ENCODE data around the gene ZRANB1. TPM values are rescaled to one million over a fixed set of nuclear protein-coding genes. Genes with fewer than 3 reads are reported as not detected.

ZRANB1 gene
- total RNA-seq, result 10 to 100 TPM; 35.5 to 44.7 (median 37.4) TPM

DNA sequence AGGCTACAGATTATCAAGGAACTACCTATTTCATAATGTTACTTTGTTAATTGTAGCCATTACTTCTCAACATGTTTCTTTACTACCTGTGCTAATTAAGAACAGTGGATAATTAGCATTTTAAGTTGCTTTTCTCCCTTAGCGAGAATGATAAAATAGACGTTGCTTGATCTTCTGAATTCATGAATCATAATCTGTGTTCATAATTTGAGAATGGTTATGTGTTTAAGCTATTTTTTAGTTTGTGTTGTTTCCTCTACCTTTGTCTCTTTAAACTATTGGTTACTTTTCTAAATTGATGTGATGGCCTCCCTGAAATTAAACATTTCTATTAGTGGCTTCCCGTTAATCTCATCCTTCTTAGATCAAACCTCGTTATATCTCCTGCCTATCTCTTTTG lies at the start of gene ZRANB1:
ZRANB1 (plus strand) TSS at position 301 of the 400 bp plus-strand sequence. CDS start 371 bp downstream, outside the sequence.
- TF ChIP-seq, protein P1, sequence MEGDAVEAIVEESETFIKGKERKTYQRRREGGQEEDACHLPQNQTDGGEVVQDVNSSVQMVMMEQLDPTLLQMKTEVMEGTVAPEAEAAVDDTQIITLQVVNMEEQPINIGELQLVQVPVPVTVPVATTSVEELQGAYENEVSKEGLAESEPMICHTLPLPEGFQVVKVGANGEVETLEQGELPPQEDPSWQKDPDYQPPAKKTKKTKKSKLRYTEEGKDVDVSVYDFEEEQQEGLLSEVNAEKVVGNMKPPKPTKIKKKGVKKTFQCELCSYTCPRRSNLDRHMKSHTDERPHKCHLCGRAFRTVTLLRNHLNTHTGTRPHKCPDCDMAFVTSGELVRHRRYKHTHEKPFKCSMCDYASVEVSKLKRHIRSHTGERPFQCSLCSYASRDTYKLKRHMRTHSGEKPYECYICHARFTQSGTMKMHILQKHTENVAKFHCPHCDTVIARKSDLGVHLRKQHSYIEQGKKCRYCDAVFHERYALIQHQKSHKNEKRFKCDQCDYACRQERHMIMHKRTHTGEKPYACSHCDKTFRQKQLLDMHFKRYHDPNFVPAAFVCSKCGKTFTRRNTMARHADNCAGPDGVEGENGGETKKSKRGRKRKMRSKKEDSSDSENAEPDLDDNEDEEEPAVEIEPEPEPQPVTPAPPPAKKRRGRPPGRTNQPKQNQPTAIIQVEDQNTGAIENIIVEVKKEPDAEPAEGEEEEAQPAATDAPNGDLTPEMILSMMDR (IDR thresholded peaks at IDR 0.05; ENCODE audit: low read depth), result no peak

DNA sequence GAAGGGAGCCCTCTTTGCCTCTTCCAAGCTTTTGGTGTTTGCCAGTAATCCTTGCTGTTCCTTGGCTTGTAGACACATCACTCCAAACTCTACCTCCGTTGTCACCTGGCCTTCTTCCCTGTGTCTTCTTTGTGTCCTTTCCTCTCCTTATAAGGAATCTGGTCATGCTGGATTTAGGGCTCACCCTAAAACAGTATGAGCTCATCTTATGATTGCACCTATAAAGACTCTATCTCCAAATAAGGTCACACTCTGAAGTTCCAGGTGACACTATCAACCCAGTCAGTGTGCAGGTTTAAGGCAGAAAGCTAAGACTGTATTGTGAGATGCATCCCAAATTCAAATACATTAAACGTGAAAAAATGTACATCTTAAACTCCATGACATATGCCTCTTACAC lies 49.0 kb upstream of the ZRANB1 start:
- TF ChIP-seq, protein P1 (IDR thresholded peaks at IDR 0.05; ENCODE audit: low read depth), result no peak

DNA sequence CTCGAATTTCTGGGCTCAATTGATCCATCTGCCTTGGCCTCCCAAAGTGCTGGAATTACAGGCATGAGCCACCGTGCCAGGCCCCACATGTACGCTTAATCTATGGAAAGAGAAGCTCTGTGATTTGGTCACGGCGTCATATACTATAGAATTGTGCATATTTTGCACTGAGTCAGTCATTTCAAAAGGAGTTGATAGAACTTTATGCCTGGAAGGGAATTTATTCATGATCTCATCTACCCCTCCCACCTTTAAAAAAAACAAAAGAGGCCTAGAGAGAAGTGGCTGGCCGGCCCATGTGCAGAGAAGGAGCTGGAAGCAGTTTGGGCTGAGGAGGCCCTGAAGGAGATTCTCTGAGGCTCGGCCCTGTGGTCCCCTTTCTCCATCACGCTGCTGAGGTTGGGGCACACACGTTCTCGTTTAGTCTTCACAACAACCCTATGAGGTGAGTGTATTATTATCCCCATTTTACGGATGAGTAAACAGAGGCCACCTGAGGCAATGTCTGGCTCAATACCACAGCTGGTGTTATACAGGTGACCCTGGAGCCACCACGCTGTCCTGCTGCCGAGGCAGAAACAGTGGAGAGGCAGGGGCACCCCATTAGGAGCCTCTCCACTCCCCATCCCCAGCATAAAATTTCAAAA lies 47.2 kb upstream of the ZRANB1 start:
- TF ChIP-seq, protein P1 (IDR thresholded peaks at IDR 0.05; ENCODE audit: low read depth), result no peak

DNA sequence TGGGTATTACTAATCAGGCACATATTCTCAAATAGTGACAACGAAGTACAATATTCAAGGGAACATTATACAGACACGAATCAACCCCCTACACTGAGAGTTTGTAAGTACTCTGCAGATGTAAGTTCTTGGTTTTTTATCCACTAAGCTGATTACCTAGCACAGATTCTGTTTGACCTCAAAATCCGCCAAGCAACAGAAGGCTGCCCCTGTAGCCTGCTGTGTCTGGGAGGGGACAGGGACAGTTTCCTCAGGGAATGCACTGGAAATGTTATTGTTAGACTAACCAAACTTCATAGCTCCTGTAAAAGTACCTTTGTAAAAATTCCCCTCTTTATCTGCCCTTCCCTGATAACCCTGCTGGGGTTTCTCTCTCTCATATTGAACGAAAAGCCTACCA lies 45.2 kb upstream of the ZRANB1 start:
- TF ChIP-seq, protein P1 (IDR thresholded peaks at IDR 0.05; ENCODE audit: low read depth), result no peak

DNA sequence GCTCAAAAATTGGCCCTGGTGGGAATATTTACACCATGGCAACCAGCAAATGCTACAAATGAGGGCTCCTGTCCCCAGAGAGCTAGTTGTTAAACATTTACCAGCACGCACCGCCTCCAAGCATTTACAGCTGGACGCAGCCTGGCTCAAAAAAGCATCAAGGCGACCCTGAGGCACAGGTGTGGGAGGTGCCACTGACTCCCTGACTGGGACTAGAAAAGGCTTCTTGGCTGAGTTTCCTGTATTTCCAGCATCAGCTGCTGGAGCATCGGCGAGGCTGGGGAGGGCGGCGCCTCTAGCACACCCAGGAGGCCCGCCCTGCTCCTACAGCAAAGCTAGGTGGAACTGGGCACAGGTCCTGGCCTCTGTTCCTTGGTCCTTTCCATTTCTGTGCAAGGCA lies 43.5 kb upstream of the ZRANB1 start:
- TF ChIP-seq, protein P1 (IDR thresholded peaks at IDR 0.05; ENCODE audit: low read depth), result no peak

DNA sequence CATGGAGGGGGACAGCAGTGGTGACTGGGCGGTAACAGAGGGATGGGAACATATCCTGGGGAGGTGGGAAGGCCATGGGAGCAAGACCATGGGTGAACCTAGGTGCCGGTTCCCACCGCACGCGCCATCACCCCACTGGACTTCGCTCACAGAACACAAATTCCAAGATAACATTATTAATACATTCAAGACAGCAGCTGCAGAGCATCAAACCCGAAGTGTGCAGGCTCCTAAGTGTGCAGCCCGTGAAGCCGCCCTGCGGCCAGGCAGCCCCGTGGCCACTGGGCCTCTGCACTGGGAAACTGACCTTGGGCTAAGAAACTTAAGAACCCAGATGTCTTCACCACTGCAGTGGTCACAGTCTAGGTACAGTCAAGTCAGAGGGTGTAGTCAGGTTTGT lies 42.8 kb upstream of the ZRANB1 start:
- TF ChIP-seq, protein P1 (IDR thresholded peaks at IDR 0.05; ENCODE audit: low read depth), result no peak

DNA sequence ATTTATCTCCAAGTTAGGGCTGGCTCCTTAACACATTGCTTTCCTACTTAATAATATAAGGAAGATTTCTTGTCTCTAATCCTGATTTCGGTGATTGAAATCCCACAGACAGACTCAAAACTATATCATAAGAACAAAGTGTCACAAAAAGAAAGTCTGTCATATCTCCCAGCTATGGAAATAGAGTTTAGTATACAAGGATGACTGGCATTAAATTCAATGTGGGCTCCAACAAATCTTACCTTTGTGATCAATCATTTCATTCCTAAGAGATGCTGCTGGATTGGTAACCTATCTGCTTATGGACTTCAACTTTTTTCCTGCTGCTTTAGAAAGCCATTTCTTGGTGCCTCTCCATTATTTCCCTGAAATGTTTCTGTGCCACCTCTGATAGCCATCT lies 39.5 kb upstream of the ZRANB1 start:
- TF ChIP-seq, protein P1 (IDR thresholded peaks at IDR 0.05; ENCODE audit: low read depth), result no peak

Data from subcutaneous adipose tissue (tissue), 4 donors.